Measurements from ENCODE around the gene IL1F10.

- TF ChIP-seq, protein P1, sequence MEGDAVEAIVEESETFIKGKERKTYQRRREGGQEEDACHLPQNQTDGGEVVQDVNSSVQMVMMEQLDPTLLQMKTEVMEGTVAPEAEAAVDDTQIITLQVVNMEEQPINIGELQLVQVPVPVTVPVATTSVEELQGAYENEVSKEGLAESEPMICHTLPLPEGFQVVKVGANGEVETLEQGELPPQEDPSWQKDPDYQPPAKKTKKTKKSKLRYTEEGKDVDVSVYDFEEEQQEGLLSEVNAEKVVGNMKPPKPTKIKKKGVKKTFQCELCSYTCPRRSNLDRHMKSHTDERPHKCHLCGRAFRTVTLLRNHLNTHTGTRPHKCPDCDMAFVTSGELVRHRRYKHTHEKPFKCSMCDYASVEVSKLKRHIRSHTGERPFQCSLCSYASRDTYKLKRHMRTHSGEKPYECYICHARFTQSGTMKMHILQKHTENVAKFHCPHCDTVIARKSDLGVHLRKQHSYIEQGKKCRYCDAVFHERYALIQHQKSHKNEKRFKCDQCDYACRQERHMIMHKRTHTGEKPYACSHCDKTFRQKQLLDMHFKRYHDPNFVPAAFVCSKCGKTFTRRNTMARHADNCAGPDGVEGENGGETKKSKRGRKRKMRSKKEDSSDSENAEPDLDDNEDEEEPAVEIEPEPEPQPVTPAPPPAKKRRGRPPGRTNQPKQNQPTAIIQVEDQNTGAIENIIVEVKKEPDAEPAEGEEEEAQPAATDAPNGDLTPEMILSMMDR (IDR thresholded peaks at IDR 0.05) = no peak
- TF ChIP-seq POLR2A (IDR thresholded peaks at IDR 0.05) = no peak
- no peak for TF ChIP-seq POLR2AphosphoS5 (IDR thresholded peaks at IDR 0.05)
- TF ChIP-seq EP300 (IDR thresholded peaks at IDR 0.05) = no peak
Measured at GRCh38 chr2:113027691-113028090, 40.1 kb upstream of the IL1F10 start.

All from suprapubic skin (tissue), 4 donors.